NB4 (cell line): Measurements from ENCODE around the gene SLC25A26.

ENCODE experiments used
- CTCF ChIP-seq: IDR thresholded peaks from one replicate; pipeline ENCODE4 v1.5.1; 2012; ENCODE audit warnings: low read depth, low read length
- MAX ChIP-seq: IDR thresholded peaks from 2 replicates; pipeline ENCODE4 v1.6.1; 2011; ENCODE audit warnings: low read depth, low read length
- POLR2A ChIP-seq: IDR thresholded peaks from 2 replicates; pipeline ENCODE4 v1.6.1; 2011; ENCODE audit warnings: mild to moderate bottlenecking; ENCODE audit not compliant: insufficient read length; ENCODE audit errors: extremely low read depth

- no peak for TF ChIP-seq CTCF
- TF ChIP-seq POLR2A, result no peak
- no peak for TF ChIP-seq MAX
Observed at GRCh38 chr3:66241466-66241865, 20.7 kb downstream of the SLC25A26 start.
